ENCODE measurements around the gene ETFA.
A peak's percentile ranks its signal among the peaks of the same experiment; 100 is the strongest.

The ETFA gene

GRCh38 chr15:76330080-76330680 is 18.9 kb upstream of the ETFA start:
- Mint-ChIP-seq H3K36me3 (ENCODE audit: low read depth) (no peaks in the 10 kb centered on the region), H3K9me3 (peaks cover 3% of the 10 kb centered on the region), H3K4me3 (no peak overlapping the region), H3K27ac (no peak overlapping the region), H3K27me3 (ENCODE audit: low read depth) (peaks cover 90% of the 10 kb centered on the region), H3K4me1 (peaks cover 1% of the 10 kb centered on the region)
- TF ChIP-seq CTCF (IDR thresholded peaks at IDR 0.05; ENCODE audit: unreplicated experiment in 3 of 3), result peak; percentile 26 to 45 (median 43)

GRCh38 chr15:76328958-76329357 is 17.7 kb upstream of the ETFA start:
- no peak for TF ChIP-seq CTCF (IDR thresholded peaks at IDR 0.05; ENCODE audit: unreplicated experiment in 3 of 3)
- no peak overlapping the region for H3K4me3 Mint-ChIP-seq
- H3K27me3 Mint-ChIP-seq (ENCODE audit: low read depth), result peaks cover 83% of the 10 kb centered on the region
- H3K36me3 Mint-ChIP-seq (ENCODE audit: low read depth), result no peaks in the 10 kb centered on the region
- no peaks in the 10 kb centered on the region for H3K4me1 Mint-ChIP-seq
- H3K27ac Mint-ChIP-seq, result no peak overlapping the region
- peaks cover under 1% of the 10 kb centered on the region for H3K9me3 Mint-ChIP-seq

- H3K9me3 Mint-ChIP-seq, result no peaks in the 10 kb centered on the region
- no peaks in the 10 kb centered on the region for H3K36me3 Mint-ChIP-seq (ENCODE audit: low read depth)
- no peak overlapping the region for H3K27ac Mint-ChIP-seq
- no peaks in the 10 kb centered on the region for H3K4me1 Mint-ChIP-seq
- H3K27me3 Mint-ChIP-seq (ENCODE audit: low read depth), result peaks cover 81% of the 10 kb centered on the region
- no peak for TF ChIP-seq CTCF (IDR thresholded peaks at IDR 0.05; ENCODE audit: unreplicated experiment in 3 of 3)
- no peak overlapping the region for H3K4me3 Mint-ChIP-seq
Measured at GRCh38 chr15:76328106-76328696, 16.9 kb upstream of the ETFA start.

GRCh38 chr15:76327191-76328105 is 16.2 kb upstream of the ETFA start:
- peaks cover 79% of the 10 kb centered on the region for H3K27me3 Mint-ChIP-seq (ENCODE audit: low read depth)
- no peaks in the 10 kb centered on the region for H3K9me3 Mint-ChIP-seq
- H3K27ac Mint-ChIP-seq, result no peak overlapping the region
- no peak for TF ChIP-seq CTCF (IDR thresholded peaks at IDR 0.05; ENCODE audit: unreplicated experiment in 3 of 3)
- no peaks in the 10 kb centered on the region for H3K36me3 Mint-ChIP-seq (ENCODE audit: low read depth)
- H3K4me3 Mint-ChIP-seq, result no peak overlapping the region
- no peaks in the 10 kb centered on the region for H3K4me1 Mint-ChIP-seq

GRCh38 chr15:76325704-76326103 is 14.4 kb upstream of the ETFA start:
- H3K9me3 Mint-ChIP-seq, result no peaks in the 10 kb centered on the region
- H3K4me3 Mint-ChIP-seq, result no peak overlapping the region
- H3K27ac Mint-ChIP-seq, result no peak overlapping the region
- H3K36me3 Mint-ChIP-seq (ENCODE audit: low read depth), result no peaks in the 10 kb centered on the region
- H3K27me3 Mint-ChIP-seq (ENCODE audit: low read depth), result peaks cover 79% of the 10 kb centered on the region
- H3K4me1 Mint-ChIP-seq, result no peaks in the 10 kb centered on the region
- TF ChIP-seq CTCF (IDR thresholded peaks at IDR 0.05; ENCODE audit: unreplicated experiment in 3 of 3), result no peak

All from nephron (organoid).